Activated T-cell treated with anti-CD3 and anti-CD28 coated beads for 4 hours (primary cell): Measurements from ENCODE around the gene IL7R.
"Not testable (repeated sequence)": the region's sequence is repeated elsewhere in the genome, so short reads cannot be mapped to it uniquely, and the experiment has no call there.

Source experiments
- DNase-seq: peaks from one replicate; pipeline ENCODE4 v3.0.0-alpha.2; 2020

The IL7R gene

GRCh38 chr5:35877655-35878054 is 21.0 kb downstream of the IL7R start:
- DNase-seq = no peak

GRCh38 chr5:35878079-35878478 is 21.4 kb downstream of the IL7R start:
- DNase-seq = no peak

- DNase-seq = no peak
Measured at GRCh38 chr5:35879096-35879495, 22.4 kb downstream of the IL7R start.

GRCh38 chr5:35879649-35880048 is 23.0 kb downstream of the IL7R start:
- no peak for DNase-seq

- no peak for DNase-seq
Measured at GRCh38 chr5:35880156-35880555, 23.5 kb downstream of the IL7R start.

GRCh38 chr5:35881758-35882157 is 25.1 kb downstream of the IL7R start:
- no peak for DNase-seq

GRCh38 chr5:35884191-35884769 is 27.6 kb downstream of the IL7R start:
- no peak for DNase-seq

GRCh38 chr5:35884773-35885172 is 28.1 kb downstream of the IL7R start:
- DNase-seq = no peak

- no peak for DNase-seq
Measured at GRCh38 chr5:35886381-35886780, 29.7 kb downstream of the IL7R start.

- no peak for DNase-seq
Measured at GRCh38 chr5:35887321-35888100, 30.8 kb downstream of the IL7R start.

GRCh38 chr5:35890021-35891020 is 33.6 kb downstream of the IL7R start:
- no peak for DNase-seq

GRCh38 chr5:35892799-35893198 is 36.1 kb downstream of the IL7R start:
- not testable (repeated sequence) for DNase-seq

GRCh38 chr5:35894131-35894530 is 37.4 kb downstream of the IL7R start:
- DNase-seq = no peak

- no peak for DNase-seq
Measured at GRCh38 chr5:35898952-35899660, 42.4 kb downstream of the IL7R start.

- no peak for DNase-seq
Measured at GRCh38 chr5:35899800-35900199, 43.1 kb downstream of the IL7R start.

- no peak for DNase-seq
Measured at GRCh38 chr5:35900972-35901695, 44.4 kb downstream of the IL7R start.

- DNase-seq = no peak
Measured at GRCh38 chr5:35902046-35902672, 45.5 kb downstream of the IL7R start.

- no peak for DNase-seq
Measured at GRCh38 chr5:35903631-35904203, 47.0 kb downstream of the IL7R start.

GRCh38 chr5:35904443-35905132 is 47.9 kb downstream of the IL7R start:
- DNase-seq = no peak

- no peak for DNase-seq
Measured at GRCh38 chr5:35908228-35908627, 51.5 kb downstream of the IL7R start.

- no peak for DNase-seq
Measured at GRCh38 chr5:35908814-35909213, 52.1 kb downstream of the IL7R start.
